GM13976 (cell line): Measurements from ENCODE around the gene ADAMTS16.

Experiments
- DNase-seq: peaks from one replicate; pipeline ENCODE4 v3.0.0; 2012; ENCODE audit warnings: low spot score
- in situ Hi-C: fragments of 300-500 bp; cut with MboI; formaldehyde crosslinking; loops from one replicate; pipeline ENCODE4 v1.12.0; 2022; ENCODE audit warnings: low sequenced_read_pairs, mixed read lengths, inconsistent platforms; ENCODE audit not compliant: unreplicated experiment
- TF ChIP-seq, protein P1 (sequence below): IDR thresholded peaks from 2 replicates; pipeline ENCODE4 v1.5.1; 2012; ENCODE audit warnings: borderline replicate concordance, mild to moderate bottlenecking; ENCODE audit not compliant: insufficient read depth; ENCODE audit errors: extremely low read depth, missing control alignments, control extremely low read depth

The ADAMTS16 gene

GRCh38 chr5:5320062-5320805, 180.1 kb downstream of the ADAMTS16 start:
- TF ChIP-seq, protein P1, sequence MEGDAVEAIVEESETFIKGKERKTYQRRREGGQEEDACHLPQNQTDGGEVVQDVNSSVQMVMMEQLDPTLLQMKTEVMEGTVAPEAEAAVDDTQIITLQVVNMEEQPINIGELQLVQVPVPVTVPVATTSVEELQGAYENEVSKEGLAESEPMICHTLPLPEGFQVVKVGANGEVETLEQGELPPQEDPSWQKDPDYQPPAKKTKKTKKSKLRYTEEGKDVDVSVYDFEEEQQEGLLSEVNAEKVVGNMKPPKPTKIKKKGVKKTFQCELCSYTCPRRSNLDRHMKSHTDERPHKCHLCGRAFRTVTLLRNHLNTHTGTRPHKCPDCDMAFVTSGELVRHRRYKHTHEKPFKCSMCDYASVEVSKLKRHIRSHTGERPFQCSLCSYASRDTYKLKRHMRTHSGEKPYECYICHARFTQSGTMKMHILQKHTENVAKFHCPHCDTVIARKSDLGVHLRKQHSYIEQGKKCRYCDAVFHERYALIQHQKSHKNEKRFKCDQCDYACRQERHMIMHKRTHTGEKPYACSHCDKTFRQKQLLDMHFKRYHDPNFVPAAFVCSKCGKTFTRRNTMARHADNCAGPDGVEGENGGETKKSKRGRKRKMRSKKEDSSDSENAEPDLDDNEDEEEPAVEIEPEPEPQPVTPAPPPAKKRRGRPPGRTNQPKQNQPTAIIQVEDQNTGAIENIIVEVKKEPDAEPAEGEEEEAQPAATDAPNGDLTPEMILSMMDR: no peak
- in situ Hi-C loops: no loop called here
- no peak for DNase-seq

DNA sequence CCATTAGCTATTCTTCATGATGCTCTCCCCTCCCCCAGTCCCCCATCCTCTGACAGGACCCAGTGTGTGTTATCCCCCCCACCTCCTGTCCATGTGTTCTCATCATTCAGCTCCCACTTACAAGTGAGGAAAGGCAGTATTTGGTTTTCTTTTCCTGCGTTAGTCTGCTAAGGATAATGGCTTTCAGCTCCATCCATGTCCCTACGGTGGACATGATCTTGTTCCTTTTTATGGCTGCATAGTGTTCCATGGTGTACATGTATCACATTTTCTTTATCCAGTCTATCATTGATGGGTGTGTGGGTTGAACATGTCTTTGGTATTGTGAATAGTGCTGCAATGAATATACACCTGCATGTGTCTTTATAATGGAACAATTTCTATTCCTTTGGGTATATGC, 181.0 kb downstream of the ADAMTS16 start:
- DNase-seq: no peak
- in situ Hi-C loops: no loop called here
- TF ChIP-seq, protein P1: no peak

GRCh38 chr5:5323551-5323950, 183.4 kb downstream of the ADAMTS16 start:
- no peak for DNase-seq
- in situ Hi-C loops: no loop called here
- TF ChIP-seq, protein P1: no peak

GRCh38 chr5:5326115-5326758, 186.1 kb downstream of the ADAMTS16 start:
- no peak for DNase-seq
- in situ Hi-C loops: no loop called here
- TF ChIP-seq, protein P1: no peak

- in situ Hi-C loops: no loop called here
- TF ChIP-seq, protein P1: no peak
- no peak for DNase-seq
These were observed 187.0 kb downstream of the ADAMTS16 start for GRCh38 chr5:5327126-5327525.

DNA sequence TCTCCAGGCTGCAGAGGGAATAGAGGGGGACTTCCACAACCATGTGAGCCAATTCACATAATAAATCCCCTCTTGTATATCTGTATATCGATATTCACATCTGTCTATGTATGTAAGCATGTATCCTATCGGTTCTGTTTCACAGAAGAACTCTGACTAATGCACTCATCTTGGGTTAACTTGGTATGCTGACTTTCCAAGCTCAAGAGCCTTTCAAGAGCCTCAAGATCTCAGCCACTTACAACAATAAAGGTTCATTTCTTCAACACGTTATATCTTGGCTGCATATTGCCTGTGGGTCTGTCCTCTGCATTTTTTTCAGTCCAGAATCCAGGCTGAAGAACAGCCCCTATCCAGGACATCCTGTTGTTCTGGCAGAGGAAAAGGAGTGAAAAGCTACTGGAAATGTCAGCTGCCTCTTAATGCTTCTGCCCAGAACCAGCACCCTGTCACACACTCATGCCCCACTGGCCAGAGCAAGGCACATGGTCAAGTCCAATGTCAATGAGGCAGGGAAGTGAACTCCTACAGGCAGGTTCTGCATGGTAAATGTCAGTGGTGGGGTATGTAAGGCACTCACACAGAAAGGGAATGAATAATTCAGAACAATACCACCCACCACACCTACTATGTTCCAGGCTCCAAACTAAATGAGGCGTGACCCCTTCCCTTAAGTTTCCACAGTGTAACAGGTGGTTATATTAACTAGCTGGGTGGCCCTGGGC, 190.8 kb downstream of the ADAMTS16 start:
- in situ Hi-C loops: no loop called here

More for the DNA sequence above, 190.8 kb downstream of the ADAMTS16 start:
- DNase-seq: no peak
- TF ChIP-seq, protein P1: no peak
